UCSD-AML1 (cell line): Measurements from ENCODE around the gene DIAPH3.

ENCODE experiments used
- DNase-seq: peaks from one replicate; lab custom pipeline; 2025; ENCODE audit not compliant: unreplicated experiment; lab: John Stamatoyannopoulos, UW

The DIAPH3 gene

DNA sequence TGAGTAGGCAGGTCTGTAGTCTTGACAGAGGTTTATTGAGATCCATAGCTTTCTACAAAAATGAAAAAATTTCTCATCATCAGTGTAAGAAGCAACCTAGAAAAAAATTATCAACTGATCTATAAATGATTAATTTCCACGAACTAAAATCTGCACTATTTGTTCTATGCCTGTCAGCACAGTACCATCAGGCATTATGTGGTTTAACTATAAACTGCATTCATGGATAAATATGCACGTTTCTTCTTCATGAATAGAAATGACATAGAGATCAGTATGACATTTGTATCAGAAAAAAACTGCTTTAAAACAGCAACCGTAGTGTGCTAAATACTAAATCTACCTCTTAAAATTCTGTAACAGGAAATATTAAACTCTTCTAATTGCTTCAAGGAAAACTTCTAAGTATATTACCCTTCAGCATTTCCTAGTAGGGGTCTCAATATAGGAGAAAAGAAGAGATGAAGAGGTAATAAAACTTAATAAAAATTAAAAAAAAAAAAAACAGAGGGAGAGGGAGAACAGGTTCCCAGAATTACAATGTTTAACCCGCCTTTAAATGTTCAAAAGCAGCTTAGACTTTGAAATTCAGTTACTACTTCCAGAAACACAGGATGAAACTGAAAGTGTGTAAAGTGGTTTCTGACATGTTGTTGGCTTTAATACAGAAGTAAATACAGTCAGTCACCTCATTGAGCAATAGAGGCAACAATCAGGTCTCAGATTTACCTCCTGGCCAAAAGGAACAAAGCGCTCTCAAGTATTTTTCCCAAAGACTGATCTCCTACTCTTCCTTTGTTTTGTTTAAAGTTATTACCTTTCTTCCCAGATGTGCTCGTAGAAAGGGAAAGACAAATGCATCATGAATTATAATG, 144.4 kb downstream of the DIAPH3 start:
- DNase-seq, result no peak

GRCh38 chr13:60018536-60018935, 145.2 kb downstream of the DIAPH3 start:
- DNase-seq, result no peak

DNA sequence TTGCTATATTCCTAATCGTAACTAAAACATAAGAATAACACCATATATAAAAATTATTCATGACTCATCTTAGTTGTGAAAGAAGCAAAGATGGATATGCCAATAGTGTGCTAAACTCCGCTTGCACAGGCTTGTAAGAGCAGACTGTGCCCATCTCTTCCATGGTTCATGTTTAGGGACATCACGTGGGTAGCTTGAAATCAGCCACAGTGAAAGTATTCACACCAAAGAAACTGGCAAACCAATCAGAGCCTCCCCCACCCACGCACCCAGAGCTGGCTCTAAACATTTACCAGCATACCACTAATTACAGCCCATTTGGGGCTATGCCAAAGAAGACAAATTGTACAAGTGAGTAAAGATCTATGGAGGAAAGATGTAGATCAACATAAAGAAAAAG, 147.5 kb downstream of the DIAPH3 start:
- DNase-seq, result no peak

DNA sequence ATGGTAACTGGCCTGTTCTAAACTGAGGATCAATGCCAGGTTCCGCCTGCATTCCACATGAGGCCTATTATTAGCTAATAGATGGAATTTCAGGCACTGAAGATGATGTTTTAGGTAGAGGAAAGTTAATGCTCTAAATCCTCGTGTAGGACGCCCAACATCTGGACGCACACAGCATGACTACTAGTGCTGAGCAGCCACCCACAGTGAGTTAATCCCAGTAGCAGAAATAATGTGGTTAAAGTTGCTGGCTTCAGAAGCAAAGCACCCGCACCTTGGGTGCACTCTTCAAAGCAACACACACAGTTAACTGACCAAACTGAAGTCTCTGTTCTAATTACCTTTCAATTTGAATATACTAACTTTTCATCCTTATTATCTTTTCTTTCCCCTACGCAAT, 150.6 kb downstream of the DIAPH3 start:
- peak; percentile 2 for DNase-seq

- no peak for DNase-seq
These were observed 151.2 kb downstream of the DIAPH3 start for GRCh38 chr13:60012488-60012887.

DNA sequence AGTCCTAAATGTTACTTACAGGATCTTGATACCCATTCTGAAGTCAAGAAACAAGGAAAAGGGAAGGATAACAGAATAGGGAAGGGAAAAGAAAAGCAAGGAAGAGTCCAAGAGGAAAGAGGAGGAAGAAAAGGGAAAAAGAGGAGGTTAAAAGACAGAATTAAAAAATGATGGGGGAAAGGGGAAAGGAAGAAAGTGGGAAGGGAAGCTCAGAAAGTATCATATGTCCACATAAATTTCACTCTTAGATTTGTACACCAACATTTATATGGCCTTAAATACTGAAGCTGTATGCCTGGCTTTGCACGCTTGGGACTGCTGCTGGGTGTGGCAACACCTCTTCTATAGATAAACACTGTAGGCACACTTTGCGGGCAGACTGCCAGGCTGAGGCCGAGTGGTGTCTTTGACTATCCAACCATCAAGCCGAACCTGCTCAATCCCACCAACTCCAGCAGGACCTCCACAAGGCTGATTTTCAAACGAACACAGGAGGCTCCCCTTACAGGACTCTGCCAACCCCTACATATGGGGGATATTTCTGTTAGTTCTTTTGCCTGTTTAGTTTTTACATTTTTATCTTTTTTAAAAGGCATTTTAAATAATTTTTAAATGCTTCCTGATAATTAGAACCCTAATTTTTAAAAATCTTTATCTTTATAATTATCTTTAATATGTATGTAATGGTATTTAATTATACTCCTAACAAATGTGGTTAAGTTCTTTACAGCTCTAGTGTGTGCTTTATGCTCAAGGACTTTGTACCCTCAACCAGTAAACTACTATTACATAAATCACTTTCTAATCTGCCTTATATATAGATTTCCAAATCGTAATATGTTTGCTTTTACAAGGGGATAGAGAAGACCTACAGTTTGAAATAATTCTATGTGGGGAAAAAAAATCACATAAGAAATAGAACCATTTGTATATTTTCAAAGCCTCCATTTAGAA, 154.2 kb downstream of the DIAPH3 start:
- no peak for DNase-seq

DNA sequence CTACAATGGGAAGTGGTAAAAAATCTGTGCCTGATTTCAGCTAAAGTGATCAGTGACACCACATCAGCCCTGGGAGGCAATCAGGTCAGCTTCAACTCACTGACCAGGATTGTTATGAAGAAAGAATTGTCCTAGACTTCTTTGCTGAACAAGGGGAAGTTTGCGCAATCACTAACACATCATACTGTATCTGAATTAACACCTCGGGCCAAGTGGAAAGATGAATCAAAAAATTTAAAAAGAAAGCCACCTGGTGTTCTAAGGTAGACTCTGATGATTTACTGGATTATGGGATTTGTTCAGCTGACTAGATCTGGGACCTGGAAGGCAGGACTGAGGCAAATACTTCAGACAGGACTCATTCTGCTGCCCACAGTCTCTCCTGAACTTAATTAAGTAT, 161.8 kb downstream of the DIAPH3 start:
- DNase-seq, result no peak

DNA sequence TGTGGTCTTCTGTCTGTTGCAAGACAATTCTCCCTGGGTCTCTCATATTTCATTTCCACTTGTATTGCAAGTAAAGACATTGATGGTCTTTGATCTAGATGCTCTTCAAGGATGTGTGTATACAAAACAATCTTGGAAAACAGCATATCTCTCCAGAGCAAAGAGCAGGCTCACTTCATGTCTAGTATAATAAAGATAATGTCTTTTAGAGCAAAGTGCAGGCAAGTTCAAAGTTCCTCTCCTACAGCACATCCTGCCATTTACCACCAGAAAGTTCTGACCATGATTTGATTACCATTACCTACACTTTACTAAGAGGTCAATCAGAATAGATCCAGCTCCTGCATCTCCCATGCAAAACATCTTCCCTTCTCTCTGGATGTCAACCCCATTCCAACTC, 162.8 kb downstream of the DIAPH3 start:
- DNase-seq, result no peak

DNA sequence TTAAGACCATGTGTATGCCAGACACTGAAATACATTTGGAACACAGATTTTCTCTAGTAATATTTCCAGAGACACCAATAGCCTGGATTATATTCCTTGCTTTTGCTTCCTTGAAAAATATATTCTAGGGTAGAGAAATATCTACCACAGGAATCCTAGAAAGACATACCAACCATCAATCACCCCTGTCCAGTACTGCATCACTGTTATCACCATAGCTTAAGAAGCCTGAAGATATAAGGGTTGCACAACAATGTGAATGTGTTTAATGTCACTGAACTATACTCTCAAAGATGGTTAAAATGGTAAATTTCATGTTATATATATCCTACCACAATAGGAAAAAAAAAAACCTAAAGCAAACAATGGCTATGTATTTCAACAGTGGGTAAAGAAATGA, 163.6 kb downstream of the DIAPH3 start:
- DNase-seq, result no peak

DNA sequence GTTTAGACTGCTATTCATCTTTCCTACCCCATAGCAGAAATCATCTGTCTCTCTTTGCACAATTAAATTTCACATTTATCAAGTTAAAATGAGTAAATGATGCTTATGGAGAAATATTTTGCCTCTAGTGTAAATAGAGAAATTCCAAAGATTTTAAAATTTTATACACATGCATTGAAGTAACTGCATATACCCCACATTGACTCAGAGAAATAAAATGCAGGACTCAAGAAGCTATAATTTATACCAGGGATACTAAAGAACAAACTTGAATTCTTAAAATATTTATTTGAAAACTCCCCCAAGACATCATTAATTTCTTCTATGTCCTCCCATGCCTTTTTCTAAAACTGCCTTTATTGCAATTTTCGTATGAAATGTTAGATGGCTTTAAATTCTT, 165.8 kb downstream of the DIAPH3 start:
- no peak for DNase-seq

DNA sequence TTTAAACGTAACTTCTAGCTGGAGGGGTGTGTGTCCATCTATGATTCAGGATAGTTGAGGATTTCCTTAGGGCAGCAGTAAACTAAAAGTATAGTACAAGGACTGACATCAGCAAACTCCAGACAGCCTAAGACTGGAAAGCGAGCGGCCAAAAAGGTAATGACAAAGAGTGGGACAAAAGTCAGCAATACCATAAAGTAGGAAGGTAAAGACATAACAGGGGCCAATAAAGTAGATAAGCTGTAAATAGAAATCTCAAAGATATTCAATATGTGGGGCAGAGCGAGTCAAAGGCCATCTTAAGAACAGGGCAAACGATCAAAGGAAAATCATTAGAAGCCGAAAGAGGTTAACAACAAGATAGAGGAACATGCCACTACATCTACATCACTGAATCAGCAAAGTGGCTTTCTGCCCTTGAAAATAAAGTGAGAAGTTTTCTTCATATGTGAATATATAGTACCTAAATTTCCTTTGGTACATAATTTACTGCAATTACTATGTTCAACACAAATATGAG, 167.2 kb downstream of the DIAPH3 start:
- no peak for DNase-seq

- no peak for DNase-seq
These were observed 172.3 kb downstream of the DIAPH3 start for GRCh38 chr13:59991395-59991794.

GRCh38 chr13:59982631-59983382, 180.9 kb downstream of the DIAPH3 start:
- no peak for DNase-seq

GRCh38 chr13:59979589-59979988, 184.1 kb downstream of the DIAPH3 start:
- no peak for DNase-seq

DNA sequence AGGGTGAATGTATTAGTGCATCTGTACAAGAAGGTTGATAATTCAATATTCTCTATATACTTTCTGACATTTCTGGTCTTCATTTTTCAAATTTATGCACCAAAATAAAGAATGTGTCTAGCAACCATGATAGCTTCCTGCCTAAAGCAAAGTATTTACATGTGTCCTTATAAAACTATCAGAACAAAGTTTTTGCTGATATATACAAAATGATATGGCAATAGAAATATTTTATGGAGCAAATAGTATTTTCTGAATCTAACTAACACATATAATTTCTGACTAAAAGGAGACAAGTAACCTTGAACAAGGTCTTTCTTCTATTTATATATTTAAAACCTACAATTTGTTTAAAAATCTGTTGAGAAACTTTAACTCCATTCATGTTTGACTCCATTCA, 184.9 kb downstream of the DIAPH3 start:
- no peak for DNase-seq

DNA sequence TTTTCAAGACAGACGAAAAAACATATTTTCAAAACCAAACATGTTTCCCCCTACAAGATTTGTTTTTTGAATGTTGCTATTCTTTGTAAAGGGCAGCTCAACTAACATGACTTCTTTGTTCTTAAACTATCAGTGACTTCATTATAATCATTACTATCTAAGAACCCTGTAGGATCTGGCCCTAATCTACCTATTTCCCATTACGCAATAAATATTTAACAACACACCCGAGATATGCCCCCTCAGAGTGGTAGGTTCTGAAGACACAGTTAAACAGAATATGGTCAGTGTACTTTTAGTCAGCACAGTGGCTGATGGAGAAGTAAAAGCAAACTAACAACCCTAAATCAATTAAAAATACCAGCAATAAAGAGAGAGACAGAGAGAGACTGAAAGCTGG, 186.9 kb downstream of the DIAPH3 start:
- DNase-seq, result no peak

GRCh38 chr13:59975807-59976435, 187.8 kb downstream of the DIAPH3 start:
- DNase-seq, result no peak

DNA sequence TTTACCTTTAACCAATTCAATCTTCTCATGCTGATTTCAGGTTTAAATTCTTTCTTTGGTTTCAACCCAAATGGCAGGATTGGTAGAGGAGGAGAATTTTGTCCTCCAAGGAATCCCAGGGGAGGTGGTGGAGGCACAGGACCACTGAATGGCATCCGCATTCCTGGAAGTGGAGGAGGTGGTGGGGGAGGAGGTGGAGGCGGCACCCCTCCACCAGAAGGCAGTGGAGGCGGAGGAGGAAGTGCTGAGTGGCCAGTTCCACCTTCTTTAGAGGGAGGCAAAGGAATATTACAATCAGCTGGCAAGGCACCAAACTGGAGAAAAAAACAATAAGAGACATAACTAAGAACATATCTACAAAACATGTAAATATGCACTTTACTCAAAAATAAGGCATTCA, 192.9 kb downstream of the DIAPH3 start:
- no peak for DNase-seq

DNA sequence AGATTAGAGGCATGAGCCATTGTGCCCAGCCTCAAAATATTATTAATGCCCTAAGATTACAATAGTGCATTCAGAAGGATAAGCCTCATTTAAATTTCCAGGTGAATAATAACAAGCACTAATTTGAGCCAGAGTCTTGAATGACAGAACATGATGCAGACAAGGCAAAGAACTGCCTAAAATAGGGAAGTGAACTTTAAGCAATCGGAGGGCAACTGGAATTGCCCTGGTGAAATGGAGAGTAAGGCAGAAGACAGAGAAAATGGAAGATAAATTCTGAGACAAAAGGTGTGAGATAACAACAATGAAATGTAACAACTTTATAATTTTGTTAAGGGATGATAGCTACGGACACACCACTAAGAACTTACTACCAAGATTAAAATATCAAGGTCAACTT, 199.9 kb downstream of the DIAPH3 start:
- DNase-seq, result no peak

- DNase-seq, result no peak
These were observed 200.3 kb downstream of the DIAPH3 start for GRCh38 chr13:59963383-59963782.

GRCh38 chr13:59962343-59962742, 201.4 kb downstream of the DIAPH3 start:
- DNase-seq, result no peak
